Astrocyte (in vitro differentiated cells and primary cell): ENCODE results near the gene TSPYL1. TPM values are rescaled to one million over a fixed set of nuclear protein-coding genes. Genes with fewer than 3 reads are reported as not detected.
"Not testable (repeated sequence)": the region's sequence is repeated elsewhere in the genome, so short reads cannot be mapped to it uniquely, and the experiment has no call there.

Experiments used
- DNase-seq: peaks from one replicate; pipeline ENCODE4 v3.0.0-alpha.2; 2010; ENCODE audit warnings: low read depth
- FAIRE-seq: peaks from 2 replicates; lab custom pipeline; 2011; peaks lifted over from hg19 to GRCh38; lab: Jason Lieb, UNC
- H2AFZ ChIP-seq: 2 replicates; pipeline ENCODE4 v1.6.0; 2012; ENCODE audit warnings: low read depth, low read length, inconsistent platforms
- H3K27ac ChIP-seq: 2 replicates; pipeline ENCODE4 v1.5.1; 2011; ENCODE audit warnings: low read depth, low read length, inconsistent platforms
- H3K27me3 ChIP-seq: 2 replicates; pipeline ENCODE4 v1.6.0; 2011; ENCODE audit warnings: low read length, inconsistent platforms; ENCODE audit not compliant: insufficient read depth
- H3K36me3 ChIP-seq: 2 replicates; pipeline ENCODE4 v1.5.1; 2011; ENCODE audit warnings: low read length, inconsistent platforms; ENCODE audit not compliant: insufficient read depth
- H3K4me1 ChIP-seq: 2 replicates; pipeline ENCODE4 v1.5.1; 2011; ENCODE audit warnings: low read length, inconsistent platforms; ENCODE audit not compliant: insufficient read depth
- H3K4me2 ChIP-seq: 2 replicates; pipeline ENCODE4 v1.6.0; 2012; ENCODE audit warnings: low read length, inconsistent platforms
- H3K4me3 ChIP-seq: 2 replicates; pipeline ENCODE4 v1.5.1; 2011; ENCODE audit warnings: low read depth, mild to moderate bottlenecking, low read length, inconsistent platforms; ENCODE audit not compliant: insufficient read depth
- H3K79me2 ChIP-seq: 2 replicates; pipeline ENCODE4 v1.6.0; 2012; ENCODE audit warnings: mild to moderate bottlenecking, low read length, inconsistent platforms; ENCODE audit not compliant: insufficient read depth
- H3K9ac ChIP-seq: 2 replicates; pipeline ENCODE4 v1.6.0; 2012; ENCODE audit warnings: mild to moderate bottlenecking, low read length, inconsistent platforms
- H3K9me3 ChIP-seq: 2 replicates; pipeline ENCODE4 v1.5.1; 2012; ENCODE audit warnings: low read depth, mild to moderate bottlenecking, low read length, inconsistent platforms; ENCODE audit not compliant: insufficient read depth
- H4K20me1 ChIP-seq: 2 replicates; pipeline ENCODE4 v1.6.0; 2012; ENCODE audit warnings: low read length, inconsistent platforms; ENCODE audit not compliant: insufficient read depth
- H3K27ac Mint-ChIP-seq: one replicate; pipeline ENCODE4 v1.8.0; 2021; ENCODE audit warnings: mild to moderate bottlenecking, mixed read lengths; ENCODE audit not compliant: unreplicated experiment
- H3K27me3 Mint-ChIP-seq: one replicate; pipeline ENCODE4 v1.8.0; 2021; ENCODE audit warnings: low read depth, mixed read lengths; ENCODE audit not compliant: unreplicated experiment
- H3K36me3 Mint-ChIP-seq: one replicate; pipeline ENCODE4 v1.8.0; 2021; ENCODE audit warnings: low read depth, mixed read lengths; ENCODE audit not compliant: unreplicated experiment
- H3K4me1 Mint-ChIP-seq: one replicate; pipeline ENCODE4 v1.8.0; 2021; ENCODE audit warnings: low read depth, mixed read lengths; ENCODE audit not compliant: unreplicated experiment
- H3K4me3 Mint-ChIP-seq: one replicate; pipeline ENCODE4 v1.8.0; 2021; ENCODE audit warnings: mild to moderate bottlenecking, moderate library complexity, mixed read lengths; ENCODE audit not compliant: unreplicated experiment
- H3K9me3 Mint-ChIP-seq: one replicate; pipeline ENCODE4 v1.8.0; 2021; ENCODE audit warnings: mild to moderate bottlenecking, mixed read lengths; ENCODE audit not compliant: unreplicated experiment
- CTCF ChIP-seq: IDR thresholded peaks from 2 replicates; pipeline ENCODE4 v1.5.1; 2011; ENCODE audit warnings: low read depth, mild to moderate bottlenecking, inconsistent platforms, low read length, moderate library complexity; ENCODE audit not compliant: insufficient read depth
- EZH2 ChIP-seq: IDR thresholded peaks from 2 replicates; pipeline ENCODE4 v1.6.1; 2012; ENCODE audit warnings: mild to moderate bottlenecking, low read length, inconsistent platforms; ENCODE audit not compliant: insufficient read depth
- total RNA-seq: library from RNA; stranded (reverse); gene quantifications from 2 replicates; pipeline ENCODE4 v1.2.1, GENCODE V29; 2021

TSPYL1 gene
- total RNA-seq, 1 donor from 2014 or later = 91.7 TPM

GRCh38 chr6:116286773-116287358, 7.1 kb upstream of the TSPYL1 start:
- Mint-ChIP-seq H3K4me1 (no peaks in the 10 kb centered on the region), H3K4me3 (no peak overlapping the region), H3K27me3 (no peaks in the 10 kb centered on the region), H3K36me3 (peaks cover 2% of the 10 kb centered on the region), H3K27ac (peak overlapping the region; percentile 23), H3K9me3 (no peaks in the 10 kb centered on the region)
- no peaks in the 10 kb centered on the region for H3K27me3 ChIP-seq
- H3K27ac ChIP-seq = no peak overlapping the region
- H3K36me3 ChIP-seq = no peaks in the 10 kb centered on the region
- H2AFZ ChIP-seq = no peak overlapping the region
- TF ChIP-seq EZH2 = no peak
- no peak for TF ChIP-seq CTCF
- no peaks in the 10 kb centered on the region for H3K79me2 ChIP-seq
- FAIRE-seq (peak; percentile 13), DNase-seq (no peak)
- H4K20me1 ChIP-seq = no peaks in the 10 kb centered on the region
- no peak overlapping the region for H3K9ac ChIP-seq
- H3K4me2 ChIP-seq = no peak overlapping the region
- no peak overlapping the region for H3K4me3 ChIP-seq
- no peaks in the 10 kb centered on the region for H3K9me3 ChIP-seq
- H3K4me1 ChIP-seq = no peaks in the 10 kb centered on the region

- H3K36me3 Mint-ChIP-seq, DNase-seq, H4K20me1 ChIP-seq, H2AFZ ChIP-seq, H3K27me3 ChIP-seq, H3K4me1 ChIP-seq, H3K9ac ChIP-seq, FAIRE-seq, H3K4me2 ChIP-seq, H3K27me3 Mint-ChIP-seq, H3K4me1 Mint-ChIP-seq, H3K4me3 ChIP-seq, H3K36me3 ChIP-seq, H3K9me3 ChIP-seq, H3K4me3 Mint-ChIP-seq, H3K79me2 ChIP-seq, H3K9me3 Mint-ChIP-seq, H3K27ac ChIP-seq: not testable (repeated sequence)
- peak overlapping the region; percentile 75 for H3K27ac Mint-ChIP-seq
These were observed 5.3 kb upstream of the TSPYL1 start for GRCh38 chr6:116284984-116285383.

GRCh38 chr6:116283191-116283590, 3.5 kb upstream of the TSPYL1 start:
- H3K4me1 Mint-ChIP-seq = no peaks in the 10 kb centered on the region
- H3K36me3 Mint-ChIP-seq = peaks cover 2% of the 10 kb centered on the region
- TF ChIP-seq EZH2 = no peak
- no peak for TF ChIP-seq CTCF
- FAIRE-seq = no peak
- H3K27ac Mint-ChIP-seq = no peak overlapping the region
- H3K9me3 ChIP-seq = no peaks in the 10 kb centered on the region
- H3K9ac ChIP-seq = no peak overlapping the region
- peaks cover 2% of the 10 kb centered on the region for H3K36me3 ChIP-seq
- no peak overlapping the region for H3K27ac ChIP-seq
- peaks cover 10% of the 10 kb centered on the region for H4K20me1 ChIP-seq
- H3K27me3 Mint-ChIP-seq = no peaks in the 10 kb centered on the region
- no peaks in the 10 kb centered on the region for H3K27me3 ChIP-seq
- peaks cover 14% of the 10 kb centered on the region for H3K79me2 ChIP-seq
- DNase-seq = no peak
- H3K9me3 Mint-ChIP-seq = no peaks in the 10 kb centered on the region
- no peak overlapping the region for H3K4me2 ChIP-seq
- H2AFZ ChIP-seq = no peak overlapping the region
- H3K4me3 Mint-ChIP-seq = no peak overlapping the region
- no peak overlapping the region for H3K4me3 ChIP-seq
- H3K4me1 ChIP-seq = peaks cover 12% of the 10 kb centered on the region
